GM23338 (cell line): ENCODE measurements around the gene MTX2. TPM values are rescaled to one million over a fixed set of nuclear protein-coding genes. Genes with fewer than 3 reads are reported as not detected.

Source experiments
- ATAC-seq: fragments of 200-7000 bp; cut with Tn5 transposase; 3 replicates; pipeline ENCODE4 v1.9.1; 2020
- DNase-seq: peaks from one replicate; pipeline ENCODE4 v3.0.0-alpha.2; 2015; ENCODE audit warnings: low spot score
- H2AFZ ChIP-seq: fragments of 200-600 bp; sonication (generic); 2 replicates; pipeline ENCODE4 v1.8.0; 2016; ENCODE audit warnings: antibody characterized with exemption, mild to moderate bottlenecking, moderate library complexity
- H3F3A ChIP-seq: fragments of 200-600 bp; sonication (generic); replicated peaks from 2 replicates; pipeline ENCODE4 v1.8.0; 2017; ENCODE audit warnings: antibody characterized with exemption, mixed run types, low read depth
- H3K27ac ChIP-seq: fragments of 200-600 bp; sonication (generic); 2 replicates; pipeline ENCODE4 v1.6.1; 2016; ENCODE audit warnings: low read depth
- H3K27me3 ChIP-seq: fragments of 200-600 bp; sonication (generic); 2 replicates; pipeline ENCODE4 v1.8.0; 2016; ENCODE audit warnings: mild to moderate bottlenecking, mixed run types, moderate library complexity; ENCODE audit not compliant: insufficient read depth
- H3K36me3 ChIP-seq: fragments of 200-600 bp; sonication (generic); 2 replicates; pipeline ENCODE4 v1.8.0; 2016; ENCODE audit warnings: mild to moderate bottlenecking; ENCODE audit not compliant: insufficient read depth
- H3K4me1 ChIP-seq: fragments of 200-600 bp; sonication (generic); 2 replicates; pipeline ENCODE4 v1.8.0; 2016; ENCODE audit warnings: mild to moderate bottlenecking, moderate library complexity; ENCODE audit not compliant: insufficient read depth
- H3K4me2 ChIP-seq: fragments of 200-600 bp; sonication (generic); 2 replicates; pipeline ENCODE4 v1.7.1; 2017; ENCODE audit warnings: mixed run types
- H3K4me3 ChIP-seq: fragments of 200-600 bp; sonication (generic); 2 replicates; pipeline ENCODE4 v1.6.1; 2016; ENCODE audit warnings: mixed run types
- H3K79me2 ChIP-seq: fragments of 200-600 bp; sonication (generic); replicated peaks from 2 replicates; pipeline ENCODE4 v1.8.0; 2017; ENCODE audit warnings: mild to moderate bottlenecking; ENCODE audit not compliant: insufficient read depth
- H3K9me2 ChIP-seq: fragments of 200-600 bp; sonication (generic); 2 replicates; pipeline ENCODE4 v1.8.0; 2017; ENCODE audit not compliant: insufficient read depth
- H4K20me1 ChIP-seq: fragments of 200-600 bp; sonication (generic); replicated peaks from 2 replicates; pipeline ENCODE4 v1.8.0; 2017; ENCODE audit warnings: mild to moderate bottlenecking; ENCODE audit not compliant: insufficient read depth
- H3K27ac Mint-ChIP-seq: 2 replicates; pipeline ENCODE4 v1.8.0; 2020; ENCODE audit warnings: inconsistent platforms, mild to moderate bottlenecking, moderate library complexity, mixed read lengths
- H3K27me3 Mint-ChIP-seq: 3 replicates; pipeline ENCODE4 v1.8.0; 2022; ENCODE audit warnings: low read depth, mild to moderate bottlenecking, moderate library complexity, mixed read lengths, inconsistent platforms; ENCODE audit not compliant: insufficient read depth, poor library complexity
- H3K36me3 Mint-ChIP-seq: 3 replicates; pipeline ENCODE4 v1.8.0; 2021; ENCODE audit warnings: low read depth, mild to moderate bottlenecking, inconsistent platforms, moderate library complexity, mixed read lengths
- H3K4me1 Mint-ChIP-seq: 3 replicates; pipeline ENCODE4 v1.8.0; 2020; ENCODE audit warnings: mild to moderate bottlenecking, inconsistent platforms, mixed read lengths
- H3K4me3 Mint-ChIP-seq: 3 replicates; pipeline ENCODE4 v1.8.0; 2021; ENCODE audit warnings: moderate library complexity, mild to moderate bottlenecking, inconsistent platforms, mixed read lengths
- H3K9me3 Mint-ChIP-seq: 3 replicates; pipeline ENCODE4 v1.8.0; 2020; ENCODE audit warnings: moderate library complexity, mild to moderate bottlenecking, inconsistent platforms, mixed read lengths
- CREB1 ChIP-seq: fragments of 250-450 bp; sonication (Bioruptor Pico); IDR thresholded peaks from 2 replicates; pipeline ENCODE4 v1.5.0; 2020; ENCODE audit warnings: low read depth, mild to moderate bottlenecking, moderate library complexity
- EZH2 ChIP-seq: fragments of 200-600 bp; sonication (generic); IDR thresholded peaks from one replicate; pipeline ENCODE4 v1.8.0; 2017; ENCODE audit warnings: antibody characterized with exemption, mild to moderate bottlenecking, low read depth; ENCODE audit not compliant: unreplicated experiment
- EZH2phosphoT487 ChIP-seq: fragments of 200-600 bp; sonication (generic); IDR thresholded peaks from one replicate; pipeline ENCODE4 v1.8.1; 2018; ENCODE audit warnings: antibody characterized with exemption; ENCODE audit not compliant: unreplicated experiment
- JUNB ChIP-seq: IDR thresholded peaks from one replicate; pipeline ENCODE4 v1.6.1; 2016; ENCODE audit warnings: antibody characterized with exemption; ENCODE audit not compliant: unreplicated experiment
- NANOG ChIP-seq: IDR thresholded peaks from 2 replicates; pipeline ENCODE4 v1.6.1; 2016; ENCODE audit warnings: antibody characterized with exemption, borderline replicate concordance
- POLR2AphosphoS5 ChIP-seq: IDR thresholded peaks from 2 replicates; pipeline ENCODE4 v1.6.1; 2016; ENCODE audit warnings: antibody characterized with exemption, low read depth
- STAT1 ChIP-seq: IDR thresholded peaks from one replicate; pipeline ENCODE4 v1.6.1; 2016; ENCODE audit warnings: antibody characterized with exemption; ENCODE audit not compliant: unreplicated experiment
- ZNF114 ChIP-seq: fragments of 250-450 bp; sonication (Bioruptor Pico); IDR thresholded peaks from 2 replicates; pipeline ENCODE4 v1.5.0; 2020; ENCODE audit warnings: mild to moderate bottlenecking, moderate library complexity
- ZNF331 ChIP-seq: fragments of 250-450 bp; sonication (Bioruptor Pico); IDR thresholded peaks from 2 replicates; pipeline ENCODE4 v1.5.0; 2020; ENCODE audit warnings: low read depth, mild to moderate bottlenecking, moderate library complexity
- polyA plus RNA-seq: library from polyadenylated mRNA; unstranded; fragments of >200 nt; fragmentation: Nextera tagmentation; extraction: Ambion mirVana; gene quantifications from 2 replicates; pipeline ENCODE4 v1.2.1, GENCODE V29; 2016
- total RNA-seq: library from RNA; depleted of rRNA; stranded (reverse); fragments of >200 nt; shearing (Covaris generic); gene quantifications from 2 replicates; pipeline ENCODE4 v1.2.3, GENCODE V29; 2014
- TF ChIP-seq, protein P1 (sequence below): IDR thresholded peaks from 2 replicates; pipeline ENCODE4 v1.6.1; 2016; ENCODE audit warnings: antibody characterized with exemption
- TF ChIP-seq, protein P2 (sequence below), 2 experiments: fragments of 200-600 bp in 1 of 2; sonication (generic) in 1 of 2; conservative IDR thresholded peaks; 2 replicates each; pipeline versions ENCODE4 v1.5.1 to v1.6.1; 2016 to 2017; ENCODE audit warnings: antibody characterized with exemption in 2 of 2, low read depth in 2 of 2, mild to moderate bottlenecking in 2 of 2, moderate library complexity in 1 of 2
- TF ChIP-seq, protein P3 (sequence below): fragments of 250-450 bp; sonication (Bioruptor Pico); IDR thresholded peaks from 2 replicates; pipeline ENCODE4 v1.5.0; 2020; ENCODE audit warnings: mild to moderate bottlenecking, moderate library complexity
- TF ChIP-seq, protein P4 (sequence below): IDR thresholded peaks from one replicate; pipeline ENCODE4 v1.6.1; 2018; ENCODE audit warnings: antibody characterized with exemption; ENCODE audit not compliant: unreplicated experiment

The MTX2 gene
- total and polyA plus RNA-seq, 2 experiments from 2014 or later = 37.5 to 81.7 TPM

DNA sequence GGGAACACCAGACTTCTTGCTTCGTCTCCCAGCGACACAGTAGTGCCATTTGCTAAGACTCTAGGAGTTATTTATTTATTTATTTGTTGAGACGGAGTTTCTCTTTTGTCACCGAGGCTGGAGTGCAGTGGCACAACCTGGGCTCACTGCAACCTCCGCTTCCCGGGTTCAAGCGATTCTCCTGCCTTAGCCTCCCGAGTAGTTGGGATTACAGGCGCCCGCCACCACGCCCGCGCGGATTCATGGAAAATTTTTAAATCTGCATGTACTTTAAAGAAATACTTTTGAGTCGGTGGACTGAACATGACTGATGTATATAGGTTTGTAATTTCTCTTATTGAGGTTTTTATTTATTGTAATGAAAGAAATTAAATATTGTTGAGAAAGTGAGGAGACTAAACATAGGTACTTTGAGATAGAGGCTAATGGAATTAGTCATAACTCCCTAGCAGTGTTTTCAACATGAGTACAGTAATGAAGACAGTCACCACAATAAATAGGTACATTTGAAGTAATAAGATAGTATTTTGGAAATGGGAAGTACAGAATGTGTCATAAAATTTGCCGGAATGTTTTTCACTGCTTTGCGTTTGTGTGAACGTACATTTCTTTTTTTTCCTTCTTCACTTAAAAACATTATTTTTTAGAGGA lies 983 bp downstream of the MTX2 start:
- Mint-ChIP-seq H3K4me3 (peak overlapping the region; percentile 96), H3K4me1 (peaks cover 11% of the 10 kb centered on the region), H3K27ac (peak overlapping the region; percentile 95; the same call in 1 of the 2 replicates), H3K36me3 (no peaks in the 10 kb centered on the region), H3K9me3 (no peaks in the 10 kb centered on the region), H3K27me3 (no peaks in the 10 kb centered on the region)
- H3K27ac ChIP-seq = no peak overlapping the region; the same call in 1 of the 2 replicates
- DNase-seq = no peak
- no peaks in the 10 kb centered on the region for H3F3A ChIP-seq
- TF ChIP-seq CREB1 (CRISPR knock-in tag) (no peak), JUNB (no peak), NANOG (no peak), ZNF114 (no peak), POLR2AphosphoS5 (no peak), EZH2phosphoT487 (no peak), ZNF331 (CRISPR knock-in tag) (no peak), STAT1 (no peak), EZH2 (no peak)
- TF ChIP-seq, protein P1, sequence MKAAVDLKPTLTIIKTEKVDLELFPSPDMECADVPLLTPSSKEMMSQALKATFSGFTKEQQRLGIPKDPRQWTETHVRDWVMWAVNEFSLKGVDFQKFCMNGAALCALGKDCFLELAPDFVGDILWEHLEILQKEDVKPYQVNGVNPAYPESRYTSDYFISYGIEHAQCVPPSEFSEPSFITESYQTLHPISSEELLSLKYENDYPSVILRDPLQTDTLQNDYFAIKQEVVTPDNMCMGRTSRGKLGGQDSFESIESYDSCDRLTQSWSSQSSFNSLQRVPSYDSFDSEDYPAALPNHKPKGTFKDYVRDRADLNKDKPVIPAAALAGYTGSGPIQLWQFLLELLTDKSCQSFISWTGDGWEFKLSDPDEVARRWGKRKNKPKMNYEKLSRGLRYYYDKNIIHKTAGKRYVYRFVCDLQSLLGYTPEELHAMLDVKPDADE = no peak
- TF ChIP-seq, protein P2, sequence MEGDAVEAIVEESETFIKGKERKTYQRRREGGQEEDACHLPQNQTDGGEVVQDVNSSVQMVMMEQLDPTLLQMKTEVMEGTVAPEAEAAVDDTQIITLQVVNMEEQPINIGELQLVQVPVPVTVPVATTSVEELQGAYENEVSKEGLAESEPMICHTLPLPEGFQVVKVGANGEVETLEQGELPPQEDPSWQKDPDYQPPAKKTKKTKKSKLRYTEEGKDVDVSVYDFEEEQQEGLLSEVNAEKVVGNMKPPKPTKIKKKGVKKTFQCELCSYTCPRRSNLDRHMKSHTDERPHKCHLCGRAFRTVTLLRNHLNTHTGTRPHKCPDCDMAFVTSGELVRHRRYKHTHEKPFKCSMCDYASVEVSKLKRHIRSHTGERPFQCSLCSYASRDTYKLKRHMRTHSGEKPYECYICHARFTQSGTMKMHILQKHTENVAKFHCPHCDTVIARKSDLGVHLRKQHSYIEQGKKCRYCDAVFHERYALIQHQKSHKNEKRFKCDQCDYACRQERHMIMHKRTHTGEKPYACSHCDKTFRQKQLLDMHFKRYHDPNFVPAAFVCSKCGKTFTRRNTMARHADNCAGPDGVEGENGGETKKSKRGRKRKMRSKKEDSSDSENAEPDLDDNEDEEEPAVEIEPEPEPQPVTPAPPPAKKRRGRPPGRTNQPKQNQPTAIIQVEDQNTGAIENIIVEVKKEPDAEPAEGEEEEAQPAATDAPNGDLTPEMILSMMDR (conservative IDR thresholded peaks at IDR 0.05; ENCODE audit: low read depth in 2 of 2) = no peak
- TF ChIP-seq, protein P3, sequence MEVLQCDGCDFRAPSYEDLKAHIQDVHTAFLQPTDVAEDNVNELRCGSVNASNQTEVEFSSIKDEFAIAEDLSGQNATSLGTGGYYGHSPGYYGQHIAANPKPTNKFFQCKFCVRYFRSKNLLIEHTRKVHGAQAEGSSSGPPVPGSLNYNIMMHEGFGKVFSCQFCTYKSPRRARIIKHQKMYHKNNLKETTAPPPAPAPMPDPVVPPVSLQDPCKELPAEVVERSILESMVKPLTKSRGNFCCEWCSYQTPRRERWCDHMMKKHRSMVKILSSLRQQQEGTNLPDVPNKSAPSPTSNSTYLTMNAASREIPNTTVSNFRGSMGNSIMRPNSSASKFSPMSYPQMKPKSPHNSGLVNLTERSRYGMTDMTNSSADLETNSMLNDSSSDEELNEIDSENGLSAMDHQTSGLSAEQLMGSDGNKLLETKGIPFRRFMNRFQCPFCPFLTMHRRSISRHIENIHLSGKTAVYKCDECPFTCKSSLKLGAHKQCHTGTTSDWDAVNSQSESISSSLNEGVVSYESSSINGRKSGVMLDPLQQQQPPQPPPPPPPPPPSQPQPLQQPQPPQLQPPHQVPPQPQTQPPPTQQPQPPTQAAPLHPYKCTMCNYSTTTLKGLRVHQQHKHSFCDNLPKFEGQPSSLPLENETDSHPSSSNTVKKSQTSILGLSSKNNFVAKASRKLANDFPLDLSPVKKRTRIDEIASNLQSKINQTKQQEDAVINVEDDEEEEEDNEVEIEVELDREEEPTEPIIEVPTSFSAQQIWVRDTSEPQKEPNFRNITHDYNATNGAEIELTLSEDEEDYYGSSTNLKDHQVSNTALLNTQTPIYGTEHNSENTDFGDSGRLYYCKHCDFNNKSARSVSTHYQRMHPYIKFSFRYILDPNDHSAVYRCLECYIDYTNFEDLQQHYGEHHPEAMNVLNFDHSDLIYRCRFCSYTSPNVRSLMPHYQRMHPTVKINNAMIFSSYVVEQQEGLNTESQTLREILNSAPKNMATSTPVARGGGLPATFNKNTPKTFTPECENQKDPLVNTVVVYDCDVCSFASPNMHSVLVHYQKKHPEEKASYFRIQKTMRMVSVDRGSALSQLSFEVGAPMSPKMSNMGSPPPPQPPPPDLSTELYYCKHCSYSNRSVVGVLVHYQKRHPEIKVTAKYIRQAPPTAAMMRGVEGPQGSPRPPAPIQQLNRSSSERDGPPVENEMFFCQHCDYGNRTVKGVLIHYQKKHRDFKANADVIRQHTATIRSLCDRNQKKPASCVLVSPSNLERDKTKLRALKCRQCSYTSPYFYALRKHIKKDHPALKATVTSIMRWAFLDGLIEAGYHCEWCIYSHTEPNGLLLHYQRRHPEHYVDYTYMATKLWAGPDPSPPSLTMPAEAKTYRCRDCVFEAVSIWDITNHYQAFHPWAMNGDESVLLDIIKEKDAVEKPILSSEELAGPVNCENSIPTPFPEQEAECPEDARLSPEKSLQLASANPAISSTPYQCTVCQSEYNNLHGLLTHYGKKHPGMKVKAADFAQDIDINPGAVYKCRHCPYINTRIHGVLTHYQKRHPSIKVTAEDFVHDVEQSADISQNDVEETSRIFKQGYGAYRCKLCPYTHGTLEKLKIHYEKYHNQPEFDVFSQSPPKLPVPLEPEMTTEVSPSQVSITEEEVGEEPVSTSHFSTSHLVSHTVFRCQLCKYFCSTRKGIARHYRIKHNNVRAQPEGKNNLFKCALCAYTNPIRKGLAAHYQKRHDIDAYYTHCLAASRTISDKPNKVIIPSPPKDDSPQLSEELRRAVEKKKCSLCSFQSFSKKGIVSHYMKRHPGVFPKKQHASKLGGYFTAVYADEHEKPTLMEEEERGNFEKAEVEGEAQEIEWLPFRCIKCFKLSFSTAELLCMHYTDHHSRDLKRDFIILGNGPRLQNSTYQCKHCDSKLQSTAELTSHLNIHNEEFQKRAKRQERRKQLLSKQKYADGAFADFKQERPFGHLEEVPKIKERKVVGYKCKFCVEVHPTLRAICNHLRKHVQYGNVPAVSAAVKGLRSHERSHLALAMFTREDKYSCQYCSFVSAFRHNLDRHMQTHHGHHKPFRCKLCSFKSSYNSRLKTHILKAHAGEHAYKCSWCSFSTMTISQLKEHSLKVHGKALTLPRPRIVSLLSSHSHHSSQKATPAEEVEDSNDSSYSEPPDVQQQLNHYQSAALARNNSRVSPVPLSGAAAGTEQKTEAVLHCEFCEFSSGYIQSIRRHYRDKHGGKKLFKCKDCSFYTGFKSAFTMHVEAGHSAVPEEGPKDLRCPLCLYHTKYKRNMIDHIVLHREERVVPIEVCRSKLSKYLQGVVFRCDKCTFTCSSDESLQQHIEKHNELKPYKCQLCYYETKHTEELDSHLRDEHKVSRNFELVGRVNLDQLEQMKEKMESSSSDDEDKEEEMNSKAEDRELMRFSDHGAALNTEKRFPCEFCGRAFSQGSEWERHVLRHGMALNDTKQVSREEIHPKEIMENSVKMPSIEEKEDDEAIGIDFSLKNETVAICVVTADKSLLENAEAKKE (CRISPR knock-in tag) = no peak
- TF ChIP-seq, protein P4, sequence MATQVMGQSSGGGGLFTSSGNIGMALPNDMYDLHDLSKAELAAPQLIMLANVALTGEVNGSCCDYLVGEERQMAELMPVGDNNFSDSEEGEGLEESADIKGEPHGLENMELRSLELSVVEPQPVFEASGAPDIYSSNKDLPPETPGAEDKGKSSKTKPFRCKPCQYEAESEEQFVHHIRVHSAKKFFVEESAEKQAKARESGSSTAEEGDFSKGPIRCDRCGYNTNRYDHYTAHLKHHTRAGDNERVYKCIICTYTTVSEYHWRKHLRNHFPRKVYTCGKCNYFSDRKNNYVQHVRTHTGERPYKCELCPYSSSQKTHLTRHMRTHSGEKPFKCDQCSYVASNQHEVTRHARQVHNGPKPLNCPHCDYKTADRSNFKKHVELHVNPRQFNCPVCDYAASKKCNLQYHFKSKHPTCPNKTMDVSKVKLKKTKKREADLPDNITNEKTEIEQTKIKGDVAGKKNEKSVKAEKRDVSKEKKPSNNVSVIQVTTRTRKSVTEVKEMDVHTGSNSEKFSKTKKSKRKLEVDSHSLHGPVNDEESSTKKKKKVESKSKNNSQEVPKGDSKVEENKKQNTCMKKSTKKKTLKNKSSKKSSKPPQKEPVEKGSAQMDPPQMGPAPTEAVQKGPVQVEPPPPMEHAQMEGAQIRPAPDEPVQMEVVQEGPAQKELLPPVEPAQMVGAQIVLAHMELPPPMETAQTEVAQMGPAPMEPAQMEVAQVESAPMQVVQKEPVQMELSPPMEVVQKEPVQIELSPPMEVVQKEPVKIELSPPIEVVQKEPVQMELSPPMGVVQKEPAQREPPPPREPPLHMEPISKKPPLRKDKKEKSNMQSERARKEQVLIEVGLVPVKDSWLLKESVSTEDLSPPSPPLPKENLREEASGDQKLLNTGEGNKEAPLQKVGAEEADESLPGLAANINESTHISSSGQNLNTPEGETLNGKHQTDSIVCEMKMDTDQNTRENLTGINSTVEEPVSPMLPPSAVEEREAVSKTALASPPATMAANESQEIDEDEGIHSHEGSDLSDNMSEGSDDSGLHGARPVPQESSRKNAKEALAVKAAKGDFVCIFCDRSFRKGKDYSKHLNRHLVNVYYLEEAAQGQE = no peak
- peaks cover 31% of the 10 kb centered on the region for H4K20me1 ChIP-seq
- H3K4me2 ChIP-seq = peak overlapping the region; percentile 86
- H2AFZ ChIP-seq = peak overlapping the region; percentile 95
- no peaks in the 10 kb centered on the region for H3K36me3 ChIP-seq
- H3K4me1 ChIP-seq = peaks cover 11% of the 10 kb centered on the region; the same call in 1 of the 2 replicates
- H3K79me2 ChIP-seq = peaks cover 57% of the 10 kb centered on the region
- H3K9me2 ChIP-seq = no peaks in the 10 kb centered on the region
- H3K27me3 ChIP-seq = no peaks in the 10 kb centered on the region
- ATAC-seq = no peak
- H3K4me3 ChIP-seq = peak overlapping the region; percentile 93
